Liver (tissue), 9 donors: ENCODE data around the gene BCAS1. TPM values are rescaled to one million over a fixed set of nuclear protein-coding genes. Genes with fewer than 3 reads are reported as not detected.

Source experiments
- DNase-seq: peaks from one replicate; pipeline ENCODE4 v3.0.0-alpha.2; 2017; ENCODE audit warnings: low spot score
- H3K27ac ChIP-seq, 2 donors: one replicate each; pipeline ENCODE4 v1.7.0; 2013; ENCODE audit warnings: inconsistent platforms in 2 of 2, low read length in 2 of 2, control low read depth in 1 of 2, low read depth in 1 of 2, mild to moderate bottlenecking in 1 of 2
- H3K27me3 ChIP-seq, 4 donors: one replicate each; pipeline versions ENCODE4 v1.6.1 to v1.7.0; 2013; ENCODE audit warnings: low read length in 3 of 4, inconsistent platforms in 1 of 4, mild to moderate bottlenecking in 1 of 4, moderate library complexity in 1 of 4; ENCODE audit not compliant: control insufficient read depth in 4 of 4, insufficient read depth in 4 of 4
- H3K36me3 ChIP-seq, 4 donors: one replicate each; pipeline versions ENCODE4 v1.6.1 to v1.7.0; 2013; ENCODE audit warnings: low read length in 3 of 4, mild to moderate bottlenecking in 3 of 4, low read depth in 1 of 4, moderate library complexity in 1 of 4; ENCODE audit not compliant: control insufficient read depth in 4 of 4, insufficient read depth in 3 of 4
- H3K4me1 ChIP-seq, 4 donors: one replicate each; pipeline versions ENCODE4 v1.6.1 to v1.7.0; 2013; ENCODE audit warnings: low read length in 3 of 4, mild to moderate bottlenecking in 3 of 4, moderate library complexity in 1 of 4; ENCODE audit not compliant: control insufficient read depth in 4 of 4, insufficient read depth in 4 of 4
- H3K4me3 ChIP-seq, 3 donors: one replicate each; pipeline versions ENCODE4 v1.6.1 to v1.7.0; 2013; ENCODE audit warnings: low read length in 3 of 3, control low read depth in 1 of 3, low read depth in 1 of 3, mild to moderate bottlenecking in 1 of 3
- H3K9ac ChIP-seq, 2 donors: one replicate each; pipeline ENCODE4 v1.7.0; 2013; ENCODE audit warnings: low read length in 2 of 2, mild to moderate bottlenecking in 2 of 2, moderate library complexity in 2 of 2, control low read depth in 1 of 2, low read depth in 1 of 2
- H3K9me3 ChIP-seq, 4 donors: one replicate each; pipeline versions ENCODE4 v1.6.1 to v1.7.0; 2013; ENCODE audit warnings: low read length in 3 of 4; ENCODE audit not compliant: control insufficient read depth in 4 of 4
- ATF3 ChIP-seq: IDR thresholded peaks from 2 replicates; pipeline ENCODE4 v1.6.1; 2016; ENCODE audit warnings: antibody characterized with exemption
- CTCF ChIP-seq: fragments of 150-350 bp; IDR thresholded peaks from 2 replicates; pipeline ENCODE4 v1.5.1; 2017; ENCODE audit warnings: improper control_type of control experiment, low read depth, low read length; ENCODE audit not compliant: missing input control
- EGR1 ChIP-seq, 2 donors: IDR thresholded peaks; 2 replicates each; pipeline ENCODE4 v1.6.1; 2016 to 2018; ENCODE audit warnings: antibody characterized with exemption in 2 of 2, low read depth in 2 of 2
- FOXA1 ChIP-seq: IDR thresholded peaks from 2 replicates; pipeline ENCODE4 v1.6.1; 2016; ENCODE audit warnings: antibody characterized with exemption
- FOXA2 ChIP-seq: IDR thresholded peaks from 2 replicates; pipeline ENCODE4 v1.6.1; 2016; ENCODE audit warnings: antibody characterized with exemption
- GABPA ChIP-seq, 2 donors: IDR thresholded peaks in 1 of 2; conservative IDR thresholded peaks in 1 of 2; 2 replicates each; pipeline ENCODE4 v1.6.1; 2016; ENCODE audit warnings: antibody characterized with exemption in 2 of 2, mild to moderate bottlenecking in 1 of 2, moderate library complexity in 1 of 2
- HNF4A ChIP-seq, 2 donors: conservative IDR thresholded peaks; 2 replicates each; pipeline ENCODE4 v1.6.1; 2016; ENCODE audit warnings: antibody characterized with exemption in 2 of 2, mild to moderate bottlenecking in 2 of 2
- HNF4G ChIP-seq: IDR thresholded peaks from 2 replicates; pipeline ENCODE4 v1.6.1; 2016; ENCODE audit warnings: antibody characterized with exemption
- JUND ChIP-seq, 2 donors: IDR thresholded peaks; 2 replicates each; pipeline ENCODE4 v1.6.1; 2016; ENCODE audit warnings: antibody characterized with exemption in 2 of 2
- MAX ChIP-seq: IDR thresholded peaks from 2 replicates; pipeline ENCODE4 v1.6.1; 2016; ENCODE audit warnings: antibody characterized with exemption
- NR2F2 ChIP-seq: IDR thresholded peaks from 2 replicates; pipeline ENCODE4 v1.6.1; 2016; ENCODE audit warnings: antibody characterized with exemption
- RAD21 ChIP-seq, 2 donors: IDR thresholded peaks; 2 replicates each; pipeline ENCODE4 v1.6.1; 2016; ENCODE audit warnings: antibody characterized with exemption in 2 of 2, mild to moderate bottlenecking in 2 of 2
- REST ChIP-seq: IDR thresholded peaks from 2 replicates; pipeline ENCODE4 v1.6.1; 2016; ENCODE audit warnings: antibody characterized with exemption, mild to moderate bottlenecking
- RXRA ChIP-seq, 2 donors: IDR thresholded peaks; 2 replicates each; pipeline ENCODE4 v1.6.1; 2017 to 2018; ENCODE audit warnings: antibody characterized with exemption in 2 of 2, mild to moderate bottlenecking in 1 of 2
- SP1 ChIP-seq: IDR thresholded peaks from 2 replicates; pipeline ENCODE4 v1.6.1; 2018; ENCODE audit warnings: antibody characterized with exemption, mild to moderate bottlenecking
- TAF1 ChIP-seq: conservative IDR thresholded peaks from 2 replicates; pipeline ENCODE4 v1.6.1; 2016; ENCODE audit warnings: antibody characterized with exemption, mild to moderate bottlenecking
- YY1 ChIP-seq: IDR thresholded peaks from 2 replicates; pipeline ENCODE4 v1.6.1; 2016; ENCODE audit warnings: antibody characterized with exemption, mild to moderate bottlenecking
- ZBTB33 ChIP-seq: IDR thresholded peaks from 2 replicates; pipeline ENCODE4 v1.6.1; 2016; ENCODE audit warnings: antibody characterized with exemption
- WGBS: extraction: QIAGEN DNeasy Blood & Tissue Kit; methylation state at CpG from one replicate; pipeline ENCODE4 v1.1.7; 2013; 5-methylcytosine and 5-hydroxymethylcytosine counted together
- polyA plus RNA-seq, 2 donors: library from polyadenylated mRNA; stranded (reverse) in 1 of 2; unstranded in 1 of 2; fragments of 200-250 nt in 1 of 2; fragments of >200 nt in 1 of 2; fragmentation: Nextera tagmentation in 1 of 2; extraction: Ambion mirVana in 1 of 2; gene quantifications; one replicate each; pipeline versions ENCODE4 v1.2.1 to v1.2.3, GENCODE V29; 2013 to 2015
- total RNA-seq, 2 donors: library from RNA; depleted of rRNA; stranded (reverse); fragments of >200 nt; gene quantifications; one replicate each; pipeline ENCODE4 v1.2.3, GENCODE V29; 2014
- donor health status: healthy.
- donor health status: healthy.
- donor health status: healthy.
- donor health status: healthy.
- donor health status: healthy.

BCAS1 gene
- total and polyA plus RNA-seq, 4 donors, result under 0.01 to 0.93 (median 0.04) TPM

- Histone ChIP-seq H3K4me3 (no peak overlapping the region), H3K9ac (no peak overlapping the region), H3K27ac (no peak overlapping the region), H3K9me3 (no peaks in the 10 kb centered on the region), H3K36me3 (no peaks in the 10 kb centered on the region), H3K27me3 (no peaks in the 10 kb centered on the region), H3K4me1 (no peaks in the 10 kb centered on the region)
- TF ChIP-seq NR2F2, result no peak
- no peak for TF ChIP-seq HNF4A (conservative IDR thresholded peaks at IDR 0.05)
- no peak for TF ChIP-seq MAX
- no peak for TF ChIP-seq RXRA (IDR thresholded peaks at IDR 0.05)
- TF ChIP-seq EGR1 (IDR thresholded peaks at IDR 0.05; ENCODE audit: low read depth in 2 of 2), result no peak
- no peak for TF ChIP-seq SP1
- no peak for TF ChIP-seq CTCF
- no peak for TF ChIP-seq ATF3
- no peak for TF ChIP-seq GABPA (IDR thresholded peaks at IDR 0.05 in 1 of 2, conservative IDR thresholded peaks at IDR 0.05 in 1 of 2)
- TF ChIP-seq ZBTB33, result no peak
- TF ChIP-seq TAF1, result no peak
- TF ChIP-seq JUND (IDR thresholded peaks at IDR 0.05), result no peak
- TF ChIP-seq FOXA1, result no peak
- no peak for TF ChIP-seq FOXA2
- TF ChIP-seq YY1, result no peak
- no peak for TF ChIP-seq HNF4G
- no peak for TF ChIP-seq RAD21 (IDR thresholded peaks at IDR 0.05)
- no peak for TF ChIP-seq REST
- DNase-seq, result no peak
- 85% methylated on average over 3 of the region's 3 CpGs for WGBS
These were observed 87.0 kb downstream of the BCAS1 start for GRCh38 chr20:53983401-53983800.

- H3K9ac ChIP-seq, result no peak overlapping the region
- H3K27me3 ChIP-seq, result no peaks in the 10 kb centered on the region
- H3K27ac ChIP-seq, result no peak overlapping the region
- no peaks in the 10 kb centered on the region for H3K4me1 ChIP-seq
- no peak overlapping the region for H3K4me3 ChIP-seq
- H3K36me3 ChIP-seq, result no peaks in the 10 kb centered on the region
- H3K9me3 ChIP-seq, result no peaks in the 10 kb centered on the region
- TF ChIP-seq RAD21 (IDR thresholded peaks at IDR 0.05) (no peak), HNF4A (conservative IDR thresholded peaks at IDR 0.05) (no peak), ATF3 (no peak), YY1 (no peak), GABPA (IDR thresholded peaks at IDR 0.05 in 1 of 2, conservative IDR thresholded peaks at IDR 0.05 in 1 of 2) (no peak), CTCF (no peak), TAF1 (no peak), SP1 (no peak), RXRA (IDR thresholded peaks at IDR 0.05) (no peak)
- DNase-seq, result no peak
- 80% methylated on average over 2 of the region's 2 CpGs for WGBS
These were observed 87.8 kb downstream of the BCAS1 start for GRCh38 chr20:53982624-53983023.
